Heart right ventricle (tissue), 16 donors: ENCODE results near the gene PHF14. TPM values are rescaled to one million over a fixed set of nuclear protein-coding genes. Genes with fewer than 3 reads are reported as not detected.

Source experiments
- ATAC-seq, 8 donors: fragments of 200-7000 bp; cut with Tn5 transposase; one replicate each; pipeline ENCODE4 v1.9.1; 2020; ENCODE audit warnings: mild to moderate bottlenecking in 8 of 8, moderate library complexity in 8 of 8, moderate number of reproducible peaks in 1 of 8
- DNase-seq, 2 donors: peaks; one replicate each; pipeline ENCODE4 v3.0.0-alpha.2; 2020
- H3K27ac ChIP-seq, 10 donors: fragments of 200-600 bp; sonication (generic) in 2 of 10; one replicate each; pipeline versions ENCODE4 v1.5.0 to v1.8.0; 2020 to 2022; ENCODE audit warnings: mild to moderate bottlenecking in 3 of 10
- H3K27me3 ChIP-seq, 7 donors: fragments of 200-600 bp; one replicate each; pipeline ENCODE4 v1.8.0; 2021 to 2022; ENCODE audit warnings: mild to moderate bottlenecking in 2 of 7
- H3K36me3 ChIP-seq, 9 donors: fragments of 200-600 bp; sonication (generic) in 1 of 9; one replicate each; pipeline versions ENCODE4 v1.5.0 to v1.8.0; 2020 to 2022; ENCODE audit warnings: mild to moderate bottlenecking in 2 of 9
- H3K4me1 ChIP-seq, 9 donors: fragments of 200-600 bp; sonication (generic) in 1 of 9; one replicate each; pipeline versions ENCODE4 v1.5.0 to v1.8.0; 2020 to 2022; ENCODE audit warnings: mild to moderate bottlenecking in 4 of 9
- H3K4me3 ChIP-seq, 10 donors: fragments of 200-600 bp; sonication (generic) in 2 of 10; one replicate each; pipeline versions ENCODE4 v1.5.0 to v1.8.0; 2020 to 2022; ENCODE audit warnings: mild to moderate bottlenecking in 7 of 10, moderate library complexity in 2 of 10
- H3K9me3 ChIP-seq, 11 donors: fragments of 200-600 bp in 10 of 11; sonication (generic) in 2 of 11; one replicate each; pipeline versions ENCODE4 v1.5.0 to v1.8.0; 2013 to 2022; ENCODE audit warnings: mild to moderate bottlenecking in 2 of 11, control low read depth in 1 of 11, moderate library complexity in 1 of 11
- WGBS, 2 donors: extraction: QIAGEN DNeasy Blood & Tissue Kit; methylation state at CpG; one replicate each; pipeline ENCODE4 v1.1.7; 2013; ENCODE audit warnings: inconsistent platforms in 1 of 2; 5-methylcytosine and 5-hydroxymethylcytosine counted together
- intact Hi-C, 10 donors: fragments of 100-400 bp; cut with DNase I; formaldehyde crosslinking; loops; one replicate each; pipeline versions ENCODE4 v1.11.1 to v1.14.2; 2022
- polyA plus RNA-seq, 2 donors: library from polyadenylated mRNA; stranded (reverse); fragments of 200-250 nt; gene quantifications; one replicate each; pipeline ENCODE4 v1.2.3, GENCODE V29; 2013
- total RNA-seq, 10 donors: library from RNA; stranded (reverse); fragmentation: NEBNext Ultra II Directional in 3 of 10; extraction: Animal tissue kit (Norgen Biotek cat#: 25700) in 3 of 10; gene quantifications; one replicate each; pipeline versions ENCODE4 v1.2.1 to v1.2.4, GENCODE V29; 2021 to 2023
- TF ChIP-seq, protein P1 (sequence below), 9 donors: fragments of 200-600 bp; sonication (generic) in 2 of 9; IDR thresholded peaks; one replicate each; pipeline versions ENCODE4 v1.5.0 to v1.8.0; 2021 to 2022; ENCODE audit warnings: antibody characterized with exemption in 9 of 9, mild to moderate bottlenecking in 5 of 9, moderate library complexity in 1 of 9
- donor health status: Arrhythmogenic right ventricular cardiomyopathy.
- donor health status: ischemic (EF 13 %, LVEDD 7.1; RV severe dilation, severe dysfunction).
- donor health status: healthy with polysubstance abuse.
- donor health status: DM: no; HTN: yes; CAD: no.
- donor health status: DM: no; HTN: no; CAD: no.
- donor health status: ischemic (EF 25% LVEDD 6.9; RV normal size, moderate dysfunction).
- donor health status: ischemic (EF 25% LVEDD 5.7; RV mildly dilated, moderate dysfunction).
- donor health status: healthy.
- donor health status: DM: yes; HTN: yes; CAD: no.
- donor health status: Ischemic cardiomyopathy.
- donor health status: ischemic (EF 35%, LVEDD 5.7; RV mildly dilated, moderate dysfunction).
- donor health status: nonischemic (EF 11% LVEDD 7.7; RV severe dilation, severe dysfunction).
- donor health status: DM: yes; HTN: yes; CAD: no.
- donor health status: PGD.
- donor health status: ischemic (EF 29% LVEDD 5.4; RV normal size, mild dysfunction).
- donor health status: nonischemic (EF 23%, LVEDD 6.1; RV moderate dilation, normal function).

The PHF14 gene
- total and polyA plus RNA-seq, 12 donors: 11.9 to 21.4 (median 14.8) TPM

DNA sequence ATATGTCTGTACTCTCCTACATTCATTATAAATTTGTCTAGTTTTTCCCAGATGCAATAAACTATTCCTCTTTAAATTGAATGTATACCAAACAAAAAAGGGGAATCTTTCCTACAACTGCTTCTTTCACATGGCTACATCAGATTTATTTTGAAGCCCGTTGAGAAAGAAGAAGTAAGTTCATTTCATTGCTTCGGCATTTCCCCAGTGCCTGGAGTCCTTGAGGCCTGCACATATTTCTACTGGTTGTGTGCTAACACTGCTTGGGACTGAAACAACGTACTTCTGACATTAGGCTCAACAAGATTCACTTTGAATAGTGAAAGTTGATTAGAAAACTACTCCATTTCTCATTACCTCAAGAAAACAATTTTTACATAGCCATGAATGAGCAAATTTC, 201.7 kb downstream of the PHF14 start:
- 81 to 88% methylated on average over 3 of the region's 3 CpGs for WGBS, 2 donors
- Histone ChIP-seq H3K27me3 (no peaks in the 10 kb centered on the region), H3K4me3 (no peak overlapping the region), H3K9me3 (no peaks in the 10 kb centered on the region), H3K36me3 (no peaks in the 10 kb centered on the region), H3K27ac (no peak overlapping the region), H3K4me1 (peaks cover 0 to 9% (median 0%) of the 10 kb centered on the region in 9 donors)
- intact Hi-C loops: no loop called here
- TF ChIP-seq, protein P1, sequence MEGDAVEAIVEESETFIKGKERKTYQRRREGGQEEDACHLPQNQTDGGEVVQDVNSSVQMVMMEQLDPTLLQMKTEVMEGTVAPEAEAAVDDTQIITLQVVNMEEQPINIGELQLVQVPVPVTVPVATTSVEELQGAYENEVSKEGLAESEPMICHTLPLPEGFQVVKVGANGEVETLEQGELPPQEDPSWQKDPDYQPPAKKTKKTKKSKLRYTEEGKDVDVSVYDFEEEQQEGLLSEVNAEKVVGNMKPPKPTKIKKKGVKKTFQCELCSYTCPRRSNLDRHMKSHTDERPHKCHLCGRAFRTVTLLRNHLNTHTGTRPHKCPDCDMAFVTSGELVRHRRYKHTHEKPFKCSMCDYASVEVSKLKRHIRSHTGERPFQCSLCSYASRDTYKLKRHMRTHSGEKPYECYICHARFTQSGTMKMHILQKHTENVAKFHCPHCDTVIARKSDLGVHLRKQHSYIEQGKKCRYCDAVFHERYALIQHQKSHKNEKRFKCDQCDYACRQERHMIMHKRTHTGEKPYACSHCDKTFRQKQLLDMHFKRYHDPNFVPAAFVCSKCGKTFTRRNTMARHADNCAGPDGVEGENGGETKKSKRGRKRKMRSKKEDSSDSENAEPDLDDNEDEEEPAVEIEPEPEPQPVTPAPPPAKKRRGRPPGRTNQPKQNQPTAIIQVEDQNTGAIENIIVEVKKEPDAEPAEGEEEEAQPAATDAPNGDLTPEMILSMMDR (IDR thresholded peaks at IDR 0.05): no peak
- DNase-seq (no peak), ATAC-seq (no peak)

DNA sequence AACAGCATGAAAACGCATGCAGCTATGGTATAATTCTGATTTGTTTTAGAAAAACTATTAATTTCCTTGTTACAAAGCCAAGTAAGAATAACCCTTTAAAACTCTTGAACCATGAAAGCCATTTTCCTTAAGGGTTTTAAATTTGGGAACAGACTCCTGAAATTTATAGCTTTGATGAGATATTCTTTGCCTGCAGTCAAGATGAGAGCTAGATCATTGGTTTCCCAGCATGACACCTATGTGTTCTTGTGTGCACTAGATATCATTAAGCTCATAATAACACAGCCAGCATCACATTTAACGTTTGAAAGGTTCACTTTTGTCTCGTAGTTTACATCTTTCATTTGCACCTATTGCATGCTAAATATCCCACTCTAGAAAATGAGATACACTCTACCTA, 202.2 kb downstream of the PHF14 start:
- H3K27me3 ChIP-seq: no peaks in the 10 kb centered on the region
- 58 to 67% methylated on average over 3 of the region's 3 CpGs for WGBS, 2 donors
- no peak for DNase-seq
- TF ChIP-seq, protein P1 (IDR thresholded peaks at IDR 0.05): no peak
- no peak for ATAC-seq
- intact Hi-C loops: no loop called here
- no peak overlapping the region for H3K4me3 ChIP-seq
- H3K36me3 ChIP-seq: no peaks in the 10 kb centered on the region
- no peak overlapping the region for H3K27ac ChIP-seq
- peaks cover 0 to 4% (median 0%) of the 10 kb centered on the region in 9 donors for H3K4me1 ChIP-seq
- H3K9me3 ChIP-seq: no peaks in the 10 kb centered on the region

DNA sequence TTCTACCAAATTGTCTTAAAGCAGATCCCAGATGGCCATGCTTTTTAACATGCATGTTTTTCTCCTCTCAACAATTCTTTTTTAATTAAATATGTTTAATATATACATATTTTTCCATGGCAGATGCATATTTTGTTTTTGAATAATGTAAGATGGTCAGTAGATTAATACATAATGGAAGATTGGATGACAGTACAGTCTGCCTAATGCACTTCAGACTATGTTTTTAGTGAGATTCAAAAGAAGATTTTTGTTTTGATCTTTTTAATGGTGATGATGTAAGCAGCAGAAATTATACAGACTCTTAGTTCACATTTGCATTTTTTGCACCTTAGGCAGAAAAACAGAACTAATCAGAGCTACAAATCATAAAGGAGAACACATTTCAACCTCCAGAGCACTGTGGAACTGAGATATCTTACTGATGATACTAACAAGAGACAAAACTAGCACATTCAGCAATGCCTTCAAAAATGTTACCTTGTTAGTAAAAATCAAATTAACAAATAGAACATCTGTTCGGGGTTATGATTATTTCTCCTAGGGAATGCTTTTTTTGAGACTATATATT, 203.4 kb downstream of the PHF14 start:
- Histone ChIP-seq H3K9me3 (no peaks in the 10 kb centered on the region), H3K27ac (no peak overlapping the region), H3K36me3 (no peaks in the 10 kb centered on the region), H3K27me3 (no peaks in the 10 kb centered on the region), H3K4me1 (no peaks in the 10 kb centered on the region), H3K4me3 (no peak overlapping the region)
- TF ChIP-seq, protein P1 (IDR thresholded peaks at IDR 0.05): no peak
- WGBS, 2 donors: 96 to 97% methylated on average over 1 of the region's 1 CpG
- DNase-seq: no peak
- no peak for ATAC-seq
- intact Hi-C loops: no loop called here

DNA sequence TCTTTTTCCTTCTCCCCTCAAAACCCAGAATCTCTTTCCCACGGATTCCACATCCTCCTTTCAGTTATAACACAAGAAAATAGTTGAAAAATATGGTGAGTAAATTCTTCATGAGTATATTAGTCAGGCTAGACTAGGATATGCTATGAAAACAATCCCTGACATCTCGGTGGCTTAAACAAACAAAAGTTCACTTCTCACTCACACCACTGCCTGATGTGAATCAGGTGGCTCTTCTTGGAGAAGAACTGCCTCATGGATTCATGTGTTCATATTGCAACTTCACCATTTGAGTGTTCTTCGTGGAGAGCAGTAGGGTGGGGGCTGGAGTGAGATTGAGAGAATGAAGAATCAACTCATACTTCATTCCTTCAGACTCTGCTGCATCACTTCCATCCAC, 204.1 kb downstream of the PHF14 start:
- Histone ChIP-seq H3K36me3 (no peaks in the 10 kb centered on the region), H3K9me3 (no peaks in the 10 kb centered on the region), H3K4me3 (no peak overlapping the region), H3K4me1 (no peaks in the 10 kb centered on the region), H3K27me3 (no peaks in the 10 kb centered on the region), H3K27ac (no peak overlapping the region)
- DNase-seq (no peak), ATAC-seq (no peak)
- WGBS, 2 donors: 66 to 69% methylated on average over 3 of the region's 3 CpGs
- intact Hi-C loops: no loop called here
- TF ChIP-seq, protein P1 (IDR thresholded peaks at IDR 0.05): no peak
